GM19240 (cell line): ENCODE data around the gene TMEM63B.
A peak's percentile ranks its signal among the peaks of the same experiment; 100 is the strongest.
"Not testable (repeated sequence)": the region's sequence is repeated elsewhere in the genome, so short reads cannot be mapped to it uniquely, and the experiment has no call there.

Source experiments
- DNase-seq: peaks from one replicate; pipeline ENCODE4 v3.0.0; 2011; ENCODE audit warnings: low spot score; ENCODE audit not compliant: insufficient read length

Gene TMEM63B

DNA sequence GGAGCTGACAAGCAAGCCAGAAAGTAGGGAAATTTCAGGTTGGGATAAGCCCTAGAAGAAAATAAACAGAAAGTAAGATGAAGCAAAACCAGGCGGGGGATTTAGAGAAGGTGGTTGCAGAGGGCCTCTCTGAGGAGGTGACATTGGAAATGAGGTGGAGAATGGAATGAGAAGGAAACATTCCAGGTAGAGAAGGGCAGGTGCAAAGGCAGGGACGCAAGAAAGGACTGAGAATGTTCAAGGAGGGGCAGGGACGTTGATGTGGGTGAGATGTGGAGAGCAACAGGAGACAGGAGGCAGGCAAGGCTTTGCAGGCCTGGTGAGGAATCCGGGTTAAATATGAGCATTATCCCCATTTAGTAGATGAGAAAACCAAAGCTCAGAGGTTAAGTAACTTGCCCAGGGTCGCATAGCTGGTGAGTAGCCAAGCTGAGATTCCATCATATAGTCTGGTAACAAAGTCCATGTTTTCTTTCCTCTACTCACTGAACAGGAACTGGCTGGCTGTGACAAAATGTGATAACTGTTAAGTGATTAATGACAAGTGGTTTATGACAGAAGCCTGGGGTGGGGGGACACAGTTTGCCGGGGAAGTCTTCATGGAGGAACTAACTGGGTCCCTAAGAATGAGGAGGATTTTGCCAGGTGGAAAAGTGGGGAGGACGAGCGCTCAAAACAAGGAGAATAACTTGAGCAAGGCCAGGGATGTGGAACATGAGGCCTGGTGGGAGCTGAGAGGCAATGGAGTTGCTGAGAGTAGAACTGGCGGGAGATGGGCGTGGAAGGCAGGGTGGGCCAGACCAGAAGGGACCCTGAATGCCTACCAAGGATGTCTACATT lies 32.7 kb upstream of the TMEM63B start:
- no peak for DNase-seq

- DNase-seq: not testable (repeated sequence)
These were observed 32.1 kb upstream of the TMEM63B start for GRCh38 chr6:44095243-44095623.

DNA sequence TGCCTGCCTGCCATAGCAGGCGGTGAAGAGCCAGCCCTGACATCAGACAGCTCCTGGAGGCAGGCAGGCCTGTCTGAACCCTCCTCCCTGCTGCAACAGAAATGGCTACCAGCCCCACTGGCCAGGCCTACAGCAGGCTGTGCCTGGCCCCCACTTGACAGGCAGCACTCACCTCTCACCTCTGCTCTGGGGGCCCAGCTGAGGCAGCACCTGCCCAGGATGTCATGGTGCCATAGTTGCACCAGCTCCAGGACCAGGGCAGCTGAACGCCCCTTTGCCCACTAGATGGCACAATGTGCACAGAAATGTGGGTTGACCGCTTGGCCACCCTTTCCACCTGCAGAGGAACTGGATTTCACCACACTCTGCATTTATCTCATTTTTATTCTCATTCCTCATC lies 30.7 kb upstream of the TMEM63B start:
- peak; percentile 92 for DNase-seq

GRCh38 chr6:44097782-44098317 lies 29.5 kb upstream of the TMEM63B start:
- DNase-seq: no peak

- no peak for DNase-seq
These were observed 28.2 kb upstream of the TMEM63B start for GRCh38 chr6:44099192-44099591.

DNA sequence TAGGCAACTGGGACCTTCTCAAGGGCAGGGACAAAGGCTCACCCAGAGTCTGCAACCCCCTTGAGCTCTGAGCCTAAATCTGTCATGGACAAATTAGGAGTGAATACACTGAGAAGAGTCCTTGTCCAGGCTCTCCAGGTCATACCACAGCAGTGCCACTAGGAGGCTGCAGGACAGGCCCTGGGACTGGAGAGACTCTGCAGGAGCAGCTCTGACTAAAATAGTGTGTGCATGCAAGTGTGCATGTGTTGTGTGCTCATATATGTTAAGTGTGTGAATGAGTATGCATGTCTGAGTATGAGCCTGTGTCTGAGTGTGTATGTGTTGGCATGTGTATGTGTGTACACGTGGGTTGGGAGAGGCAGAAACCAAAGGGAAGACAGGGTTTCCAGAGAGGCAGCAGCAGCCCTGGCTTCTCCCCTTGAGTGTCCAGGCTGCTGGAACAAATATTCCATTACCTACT lies 27.2 kb upstream of the TMEM63B start:
- no peak for DNase-seq

DNA sequence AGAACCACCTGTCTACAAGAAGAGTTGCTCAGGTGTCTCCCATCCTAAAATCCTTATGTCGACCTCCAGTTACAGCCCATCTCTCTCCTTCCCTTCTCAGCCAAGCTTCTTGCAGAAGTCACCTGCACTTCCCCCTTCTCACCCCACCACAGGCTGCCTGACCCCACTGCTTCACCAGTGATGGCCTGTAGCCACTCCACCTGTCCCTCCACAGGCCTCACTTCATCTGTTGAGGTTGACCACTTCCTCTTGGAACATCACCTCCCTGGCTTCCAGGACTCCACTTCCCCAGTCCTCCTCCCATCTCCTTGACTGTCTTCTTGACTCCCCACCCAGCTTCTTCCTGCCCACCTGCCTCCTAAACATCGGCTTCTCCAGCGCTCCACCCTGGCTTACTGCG lies 25.5 kb upstream of the TMEM63B start:
- no peak for DNase-seq

DNA sequence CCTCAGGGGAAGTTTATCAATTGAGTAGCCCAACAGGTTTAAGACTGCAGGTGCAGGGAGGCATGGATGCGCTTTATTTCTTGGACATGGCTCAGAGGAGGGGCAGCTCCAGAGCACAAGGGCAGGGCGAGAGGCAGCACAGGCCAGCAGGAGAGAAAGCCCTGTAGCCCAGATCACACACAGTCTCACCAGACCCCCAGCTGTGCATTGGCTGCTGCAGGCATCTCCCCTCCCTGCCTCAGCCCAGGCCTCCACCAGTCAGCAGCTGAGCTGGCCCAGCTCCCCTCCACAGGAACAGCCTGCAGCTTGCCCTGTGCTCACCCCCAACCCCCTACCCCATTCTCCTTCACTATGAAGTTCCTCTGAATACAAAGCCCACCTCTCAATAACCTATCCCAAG lies 24.8 kb upstream of the TMEM63B start:
- no peak for DNase-seq

DNA sequence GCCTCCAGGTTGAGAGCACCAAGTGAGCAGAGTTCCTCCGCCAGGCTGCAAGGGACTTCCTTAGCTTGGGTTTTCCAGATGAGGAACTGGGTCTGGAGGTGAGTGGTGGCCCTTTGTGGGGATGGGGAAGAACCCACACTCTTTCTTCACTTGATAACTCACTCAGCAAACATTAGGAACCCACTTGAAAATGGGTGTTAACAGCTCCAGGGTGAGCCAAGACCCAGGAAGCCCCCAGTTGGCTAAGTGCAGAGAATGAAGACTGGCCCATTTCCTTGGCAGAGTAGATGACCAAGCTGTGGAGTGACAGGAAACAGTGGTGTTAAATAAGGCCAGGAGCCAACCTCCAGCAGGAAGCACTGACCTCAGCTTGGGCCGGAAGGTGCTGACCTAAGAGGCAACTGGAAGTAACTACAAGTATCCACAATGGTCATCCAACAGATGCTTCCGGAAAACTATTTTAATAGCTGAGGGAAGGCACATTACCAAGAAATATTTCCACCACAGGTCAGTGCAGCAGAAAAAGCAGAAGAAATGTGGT lies 22.8 kb upstream of the TMEM63B start:
- DNase-seq: no peak

GRCh38 chr6:44105146-44105545 lies 22.2 kb upstream of the TMEM63B start:
- no peak for DNase-seq

DNA sequence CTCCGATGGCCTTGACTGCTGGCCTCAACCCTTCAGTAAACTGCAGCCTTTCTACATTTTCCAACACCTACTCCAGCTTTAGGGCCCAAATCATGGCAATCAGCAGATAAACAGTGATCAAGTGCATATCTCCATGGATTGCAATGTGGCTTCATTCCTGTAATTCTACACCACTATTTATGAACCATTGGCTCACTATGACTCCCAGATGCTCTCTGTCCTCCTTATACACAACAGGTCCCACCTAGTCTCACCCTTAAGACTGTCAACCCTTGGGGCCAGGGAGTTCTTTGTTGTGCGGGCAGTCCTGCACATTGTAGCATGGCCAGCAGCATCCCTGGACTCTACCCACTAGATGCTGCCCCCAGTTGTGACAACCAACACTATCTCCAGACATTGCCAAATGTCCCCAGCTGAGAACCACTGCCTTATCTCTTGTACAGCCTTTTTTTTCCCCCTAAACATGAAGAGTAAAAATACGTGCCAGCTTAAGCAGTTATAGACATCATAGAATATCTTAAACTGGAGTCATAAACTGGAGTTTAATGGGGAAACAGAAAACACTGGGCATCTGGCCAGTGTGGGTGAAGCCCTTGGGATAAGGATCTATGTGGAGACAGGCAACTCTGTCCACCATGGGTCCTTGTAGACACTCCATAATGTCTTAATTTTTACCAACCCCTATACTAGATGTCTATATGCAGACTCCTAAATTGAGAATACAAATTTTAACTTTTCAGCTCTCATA lies 21.2 kb upstream of the TMEM63B start:
- no peak for DNase-seq

GRCh38 chr6:44107017-44107416 lies 20.3 kb upstream of the TMEM63B start:
- DNase-seq: no peak

DNA sequence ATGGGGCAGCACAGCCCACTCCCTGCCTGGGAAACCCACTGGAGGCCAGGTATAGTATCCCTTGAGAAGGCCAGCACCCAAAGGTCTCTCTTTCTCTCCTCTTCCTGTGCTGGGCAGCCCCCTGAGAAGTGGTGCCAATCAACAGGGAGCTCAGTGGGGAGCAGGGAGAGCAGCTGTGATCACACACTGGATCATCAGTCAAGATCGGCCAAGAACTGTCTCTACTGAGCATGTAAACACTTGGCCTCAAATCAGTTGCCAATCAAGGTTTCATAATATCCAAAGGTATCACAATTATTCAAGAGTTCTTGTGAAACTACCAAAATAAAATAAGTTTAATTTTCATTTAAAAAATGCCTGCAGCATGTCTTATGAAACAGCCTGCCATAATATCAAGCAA lies 18.9 kb upstream of the TMEM63B start:
- no peak for DNase-seq

- no peak for DNase-seq
These were observed 18.1 kb upstream of the TMEM63B start for GRCh38 chr6:44109212-44109611.

DNA sequence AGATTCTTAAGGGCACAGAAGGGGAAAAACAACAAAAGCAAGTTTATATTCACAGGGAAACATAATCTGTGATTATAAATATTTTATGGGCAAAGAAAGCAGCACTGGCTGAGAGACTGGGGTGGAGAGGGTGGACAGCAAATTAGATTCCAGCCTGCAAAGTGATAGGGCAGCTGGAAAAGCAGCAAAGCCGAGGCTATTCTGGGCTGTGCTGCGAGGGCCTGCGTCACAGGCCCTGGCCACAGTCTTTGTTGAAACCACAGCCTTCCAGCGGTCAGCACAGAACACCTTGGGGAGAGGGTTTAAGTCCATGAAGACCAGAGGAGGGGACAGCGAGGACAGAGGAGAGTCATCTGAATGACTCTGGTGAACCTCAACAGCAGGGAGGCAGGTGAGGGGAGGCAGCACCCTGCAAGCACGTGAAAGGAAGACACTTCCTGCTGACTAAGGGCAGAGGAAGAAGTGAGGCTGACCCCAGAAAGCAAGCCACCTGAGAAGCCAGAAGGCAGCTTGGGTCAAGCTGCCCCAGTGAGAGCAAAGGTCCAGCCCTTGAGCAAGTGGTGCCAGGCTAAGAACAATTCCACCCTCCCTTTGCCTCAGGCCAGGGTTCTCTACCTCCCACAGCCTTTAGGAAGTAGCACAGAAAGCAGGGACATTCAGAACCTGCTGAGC lies 17.2 kb upstream of the TMEM63B start:
- no peak for DNase-seq

GRCh38 chr6:44110966-44111365 lies 16.4 kb upstream of the TMEM63B start:
- no peak for DNase-seq

GRCh38 chr6:44111434-44112417 lies 15.6 kb upstream of the TMEM63B start:
- no peak for DNase-seq

- no peak for DNase-seq
These were observed 13.9 kb upstream of the TMEM63B start for GRCh38 chr6:44113414-44113813.

DNA sequence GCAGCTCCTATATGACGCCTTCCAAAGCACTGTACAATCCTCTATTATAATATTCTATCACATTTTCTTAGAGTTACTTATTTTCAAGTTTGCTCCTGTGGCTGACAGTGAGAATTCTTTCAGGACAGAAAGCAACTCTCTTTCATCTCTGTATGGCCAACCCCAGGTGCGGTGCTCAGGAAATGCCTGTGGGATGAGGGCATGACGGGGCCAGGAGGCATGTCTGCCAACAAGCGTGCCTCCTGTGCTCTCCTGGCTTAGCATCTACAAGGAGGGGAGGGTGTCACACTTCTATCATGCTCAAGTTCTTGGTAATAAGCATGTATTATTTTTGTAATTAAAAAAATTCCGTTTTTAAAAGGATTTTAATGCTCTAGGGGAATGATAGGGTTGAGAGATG lies 11.5 kb upstream of the TMEM63B start:
- DNase-seq: no peak

DNA sequence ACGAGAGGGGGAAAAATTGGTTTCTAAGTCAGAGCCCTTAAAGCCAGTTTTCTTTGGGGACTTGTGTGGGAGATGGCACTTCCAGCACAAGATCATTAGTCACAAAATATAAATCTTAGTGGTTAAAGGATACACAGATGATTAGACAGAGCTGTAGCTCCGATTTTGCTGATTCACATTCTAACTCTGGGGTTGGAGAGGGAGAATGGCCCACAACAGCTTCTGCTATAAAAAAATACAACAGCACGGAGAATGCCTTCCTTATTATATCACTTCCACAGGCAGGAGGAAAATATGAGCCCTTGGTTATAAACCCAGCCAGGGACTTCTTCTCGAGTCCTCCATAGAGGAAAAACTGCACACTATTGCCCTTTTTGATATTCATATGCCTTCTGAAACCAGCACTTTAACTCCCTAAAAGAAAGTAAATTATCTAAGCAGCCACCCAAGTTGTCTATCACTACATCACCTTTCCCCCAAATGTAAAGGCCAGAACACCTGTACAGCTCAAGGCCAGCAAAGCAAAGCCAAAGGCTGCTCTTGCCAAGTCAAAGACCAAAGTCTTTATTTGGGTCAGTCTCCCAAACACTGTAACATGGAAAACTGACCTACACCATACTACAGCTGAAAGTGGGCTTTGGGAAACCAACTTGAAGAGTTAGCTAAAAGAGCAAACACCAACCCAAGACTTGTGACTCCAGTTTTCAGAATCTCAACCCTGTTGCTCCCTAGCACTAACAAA lies 10.5 kb upstream of the TMEM63B start:
- DNase-seq: no peak
